Stromal cell of bone marrow (primary cell): Measurements from ENCODE around the gene SPATA19.
"Not testable (repeated sequence)": the region's sequence is repeated elsewhere in the genome, so short reads cannot be mapped to it uniquely, and the experiment has no call there.

Source experiments
- DNase-seq: peaks from one replicate; pipeline ENCODE4 v3.0.0-alpha.2; 2012; ENCODE audit warnings: low read depth

The SPATA19 gene, protein sequence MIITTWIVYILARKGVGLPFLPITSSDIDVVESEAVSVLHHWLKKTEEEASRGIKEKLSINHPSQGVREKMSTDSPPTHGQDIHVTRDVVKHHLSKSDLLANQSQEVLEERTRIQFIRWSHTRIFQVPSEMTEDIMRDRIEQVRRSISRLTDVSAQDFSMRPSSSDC

DNA sequence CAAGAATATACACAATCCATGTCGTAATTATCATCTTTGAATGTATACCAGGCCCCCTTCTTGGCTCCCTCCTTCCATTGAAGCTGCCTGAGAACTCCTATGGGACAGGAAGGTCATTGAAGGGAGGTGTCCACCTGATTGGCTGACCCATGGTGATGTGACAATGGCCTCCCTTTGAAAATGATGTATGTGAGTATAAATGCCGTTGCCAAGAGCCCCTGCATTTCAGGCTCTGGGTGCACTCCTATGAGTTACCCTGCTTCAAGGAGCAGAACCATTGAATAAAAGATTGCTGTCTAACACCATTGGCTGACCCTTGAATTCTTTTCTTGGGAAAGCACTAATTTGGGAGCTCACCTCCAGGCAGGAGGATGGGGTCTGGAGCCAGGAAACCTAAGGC is at the start of gene SPATA19:
Gene SPATA19, minus strand, starts transcription at position 101 of the 400 bp plus-strand sequence. Its CDS starts 67 bp downstream, at position 34.
- no peak for DNase-seq

DNA sequence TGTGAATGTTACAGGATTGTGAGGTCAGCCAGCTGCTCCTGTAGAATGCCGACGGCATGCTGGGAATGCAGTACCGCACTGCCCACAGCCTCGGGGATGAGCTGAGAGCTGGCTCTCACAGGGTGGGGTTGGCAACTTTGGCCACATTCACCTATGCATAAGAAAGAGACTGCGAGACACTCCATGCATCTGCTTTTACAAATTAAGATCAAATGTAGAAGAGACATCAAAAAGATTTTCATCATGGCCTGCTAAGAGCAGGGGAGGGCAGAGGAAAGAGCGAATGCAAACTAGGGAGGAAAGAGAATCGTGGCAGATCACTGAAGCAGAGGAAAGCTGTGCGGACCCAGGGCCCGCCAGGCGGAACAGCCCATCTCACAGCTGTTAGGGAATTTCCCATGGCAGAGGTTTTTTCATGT is 49.8 kb upstream of the SPATA19 start:
- DNase-seq: no peak

DNA sequence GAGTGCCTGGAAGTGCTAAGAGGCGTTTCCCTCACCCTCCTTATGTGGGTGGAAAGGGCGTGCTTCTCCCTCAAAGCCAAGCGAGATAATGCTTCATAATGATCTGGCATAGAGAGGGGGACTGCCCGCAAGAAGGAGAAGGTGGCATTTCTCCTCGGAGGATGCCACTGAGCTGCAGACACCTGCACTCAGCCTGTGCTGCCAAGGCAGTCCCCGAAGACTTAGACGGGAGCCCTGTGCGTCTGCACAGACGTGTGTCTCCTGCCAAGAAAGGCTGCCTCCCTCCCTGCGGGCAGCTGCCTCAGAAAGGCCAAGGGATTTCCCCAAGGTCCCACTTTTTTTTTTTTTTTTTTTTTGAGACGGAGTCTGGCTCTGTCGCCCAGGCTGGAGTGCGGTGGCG is 48.1 kb upstream of the SPATA19 start:
- DNase-seq: no peak

DNA sequence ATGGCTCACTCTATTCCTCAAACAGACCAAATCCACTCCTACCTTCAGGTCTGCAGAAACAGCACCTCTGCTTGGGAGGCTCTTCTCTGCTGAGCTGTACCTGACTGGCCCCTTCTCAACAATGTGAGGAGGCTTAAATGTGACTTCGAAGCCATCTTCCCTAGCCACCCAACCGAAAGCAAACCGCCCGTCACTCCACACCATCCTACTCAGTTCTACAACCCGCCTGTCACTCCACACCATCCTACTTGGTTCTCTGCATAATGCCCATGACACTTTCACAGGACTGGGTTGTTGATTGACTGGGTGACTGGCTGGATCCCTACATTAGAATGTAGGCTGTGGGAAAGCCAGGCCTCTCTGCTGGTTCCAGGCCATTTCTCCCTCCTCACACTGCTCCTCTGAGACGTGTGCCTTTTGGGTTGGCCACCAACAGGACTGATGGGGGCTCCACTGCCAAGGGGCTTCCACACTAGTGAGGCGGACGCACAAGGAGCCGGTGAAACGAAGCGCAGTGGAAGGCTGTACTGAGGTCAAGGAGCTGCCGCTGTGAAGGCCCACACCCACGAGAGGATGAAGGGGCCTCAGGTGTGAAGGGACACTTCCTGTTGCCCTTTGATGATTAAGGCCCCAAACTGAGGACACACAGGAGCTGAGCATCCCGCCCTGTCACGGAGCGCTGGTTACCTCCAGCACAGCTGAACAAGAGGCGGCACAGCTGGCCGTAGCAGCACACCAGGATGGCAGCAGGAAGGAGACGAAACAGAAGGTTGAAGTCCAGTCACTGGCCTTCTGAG is 47.5 kb upstream of the SPATA19 start:
- no peak for DNase-seq

DNA sequence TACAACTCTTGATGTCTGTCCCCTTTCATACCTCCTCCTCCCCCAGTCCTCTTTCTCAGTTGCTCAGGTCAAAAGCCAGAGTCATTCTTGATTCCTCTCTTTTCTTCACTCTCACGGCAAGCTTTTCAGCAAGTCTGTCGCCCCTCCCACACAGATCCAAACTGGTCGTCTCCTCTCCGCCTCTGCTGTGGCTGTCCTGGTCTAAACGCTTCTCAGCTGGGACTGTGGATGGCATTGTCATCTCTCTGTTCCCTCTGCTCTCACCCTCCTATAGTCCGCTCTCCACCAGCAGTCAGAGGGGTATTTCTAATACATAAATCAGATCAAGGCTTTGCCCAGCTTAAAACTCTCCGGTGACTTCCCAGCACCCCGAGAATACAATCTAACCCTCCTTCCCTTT is 46.8 kb upstream of the SPATA19 start:
- no peak for DNase-seq

DNA sequence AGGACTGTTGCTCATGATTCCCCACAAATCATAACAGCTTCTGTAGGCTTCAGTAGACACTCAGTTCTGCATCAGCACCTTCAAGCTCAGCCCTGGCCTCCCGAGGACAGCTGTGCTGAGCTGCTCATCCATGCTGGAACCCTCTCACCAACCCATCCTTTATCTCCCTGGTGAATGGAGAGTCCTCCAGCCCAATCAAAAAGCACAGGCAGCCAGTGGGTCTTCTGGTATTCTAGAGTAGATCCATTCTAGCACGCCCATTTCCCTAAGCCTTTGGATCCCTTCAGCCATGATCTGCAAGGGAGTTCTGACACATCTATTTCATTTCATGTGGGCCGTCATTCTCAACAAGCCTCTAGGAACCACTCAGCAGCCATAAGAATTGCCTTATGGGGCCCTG is 44.6 kb upstream of the SPATA19 start:
- no peak for DNase-seq

DNA sequence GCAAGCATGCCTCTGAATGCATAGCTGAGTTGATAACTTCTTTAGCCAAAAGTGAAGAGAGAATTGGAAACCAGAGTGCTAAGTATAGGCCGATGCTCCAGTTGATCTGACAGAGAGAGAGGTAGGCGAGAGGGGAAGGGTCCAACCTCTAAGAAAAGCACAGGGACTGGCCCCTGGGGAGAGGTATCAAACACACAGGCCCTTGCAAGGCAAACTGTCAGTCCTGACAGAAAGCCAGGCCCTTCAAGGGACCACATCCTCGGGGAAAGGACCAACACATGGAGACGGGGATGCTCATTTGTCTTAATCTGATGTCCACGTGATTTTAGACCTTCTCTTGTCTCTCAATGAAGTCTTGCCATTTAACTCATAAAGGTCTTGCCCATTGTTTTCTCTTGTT is 43.9 kb upstream of the SPATA19 start:
- no peak for DNase-seq

DNA sequence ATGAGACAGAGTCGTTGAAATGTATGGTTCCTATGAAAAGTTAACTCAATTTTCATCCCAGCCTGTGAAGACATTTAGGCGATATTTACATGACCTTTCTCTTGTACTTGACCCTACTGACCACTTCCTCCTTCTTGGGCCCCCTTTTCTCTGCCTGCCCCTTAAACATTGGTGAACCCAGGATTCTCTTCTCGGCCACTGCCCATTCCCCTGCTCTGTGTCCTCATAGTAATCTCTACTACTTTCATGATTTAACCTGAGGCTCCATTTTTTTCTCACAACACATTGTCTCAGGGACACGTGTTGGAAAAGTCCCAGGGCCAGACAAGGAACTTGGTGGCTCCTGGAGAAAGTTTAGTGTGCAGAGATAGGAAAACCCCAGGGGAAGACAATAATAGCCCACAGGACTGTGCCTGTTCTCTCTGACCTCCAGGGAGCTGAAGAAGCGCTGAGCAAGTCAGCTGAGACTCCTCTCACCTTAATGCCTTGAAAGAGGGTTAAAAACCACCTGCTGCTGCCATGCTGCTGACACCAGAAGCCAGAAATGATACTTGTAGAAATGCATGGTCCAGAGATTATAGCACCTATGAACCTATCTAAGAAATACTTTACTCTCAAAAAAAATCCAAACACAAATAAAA is 42.5 kb upstream of the SPATA19 start:
- no peak for DNase-seq

DNA sequence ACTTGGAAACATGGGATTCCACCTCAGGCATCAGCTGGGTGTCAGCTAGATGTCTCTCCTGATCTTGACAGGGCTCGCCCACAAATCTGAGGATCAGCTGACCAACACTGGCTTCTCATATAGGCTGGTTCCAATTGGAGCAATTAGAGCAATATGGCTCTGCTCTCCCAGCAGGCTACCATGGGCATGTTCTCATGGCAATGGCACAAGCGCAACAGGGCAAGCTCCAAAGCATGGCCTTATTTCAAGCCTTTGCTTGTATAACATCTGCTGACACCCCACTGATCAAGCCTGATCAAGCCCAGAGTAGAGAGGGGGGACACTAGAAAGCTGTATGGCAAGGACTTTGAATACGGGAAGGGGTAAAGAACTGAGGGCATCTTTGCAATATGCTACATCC is 40.7 kb upstream of the SPATA19 start:
- DNase-seq: no peak

DNA sequence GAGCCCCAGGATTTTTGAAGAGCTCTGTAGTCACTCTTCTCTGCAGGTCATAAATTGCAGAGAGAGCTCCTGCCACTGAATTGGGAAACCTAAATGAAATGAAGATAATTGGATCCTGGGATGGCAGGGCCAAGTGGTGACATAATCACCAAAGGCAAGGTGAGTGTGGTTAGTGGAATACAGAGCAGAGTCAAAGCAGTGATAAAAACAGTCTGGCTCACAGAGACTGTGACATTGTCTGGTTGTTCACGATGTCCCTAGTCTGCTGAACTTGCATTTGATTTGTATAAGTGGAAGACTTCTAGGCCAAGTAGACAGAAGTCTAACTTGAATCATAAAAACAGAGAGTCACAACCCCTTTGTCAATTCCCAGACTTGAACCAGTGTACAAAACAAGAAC is 26.8 kb upstream of the SPATA19 start:
- no peak for DNase-seq

DNA sequence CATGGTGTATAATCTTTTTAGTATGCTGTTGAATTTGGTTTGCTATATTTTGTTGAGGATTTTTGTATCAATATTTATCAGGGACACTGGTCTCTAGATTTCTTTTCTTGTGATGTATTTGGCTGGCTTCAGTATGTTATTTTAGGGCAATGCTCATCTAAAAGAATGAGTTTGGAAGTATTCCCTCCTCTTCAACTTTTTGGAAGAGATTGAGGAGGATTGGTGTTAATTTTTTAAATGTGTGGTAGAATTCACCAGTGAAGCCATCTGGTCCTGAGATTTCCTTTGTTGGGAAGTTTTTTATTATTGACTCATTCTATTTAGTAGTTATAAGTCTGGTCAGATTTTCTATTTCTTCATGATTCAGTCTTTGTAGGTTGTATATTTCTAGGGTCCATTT is 22.1 kb upstream of the SPATA19 start:
- no peak for DNase-seq

DNA sequence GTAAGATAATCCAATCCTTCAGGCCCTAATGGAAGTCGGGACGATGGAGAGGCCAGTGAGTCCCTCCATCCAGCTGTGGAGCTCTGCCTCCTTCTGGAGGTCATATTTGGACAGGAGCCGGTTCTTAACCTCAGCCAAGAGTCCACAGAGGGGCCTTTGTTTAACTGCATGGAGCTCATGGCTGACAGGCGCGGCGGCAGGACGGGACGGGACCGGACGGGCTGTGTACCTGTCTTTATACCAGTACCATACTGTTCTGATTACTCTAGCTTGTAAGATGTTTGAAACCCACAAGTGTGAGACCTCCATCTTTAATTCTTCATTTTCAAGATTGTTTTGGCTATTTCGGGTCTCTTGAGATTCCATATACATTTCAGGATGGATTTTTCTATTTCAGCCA is 20.2 kb upstream of the SPATA19 start:
- no peak for DNase-seq

DNA sequence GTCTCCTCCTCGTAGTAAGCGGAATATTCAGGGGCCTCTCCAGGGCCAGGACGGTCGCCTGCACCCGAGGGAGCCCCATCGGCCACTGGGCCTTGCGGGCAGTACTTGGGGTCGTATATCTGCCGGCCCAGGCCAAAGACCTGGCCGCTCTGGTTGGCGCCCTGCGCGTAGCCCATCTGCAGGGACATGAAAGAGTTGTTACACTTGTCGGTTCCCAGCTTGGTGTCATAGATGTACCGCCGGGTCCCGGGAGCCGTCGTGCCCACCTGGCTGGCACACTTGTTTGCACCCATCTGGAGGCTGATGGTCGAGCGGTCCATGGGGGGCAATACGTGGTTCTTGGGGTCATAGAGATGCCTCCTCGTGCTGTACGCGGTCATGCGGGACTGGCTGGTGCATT is 19.4 kb upstream of the SPATA19 start:
- DNase-seq: no peak

DNA sequence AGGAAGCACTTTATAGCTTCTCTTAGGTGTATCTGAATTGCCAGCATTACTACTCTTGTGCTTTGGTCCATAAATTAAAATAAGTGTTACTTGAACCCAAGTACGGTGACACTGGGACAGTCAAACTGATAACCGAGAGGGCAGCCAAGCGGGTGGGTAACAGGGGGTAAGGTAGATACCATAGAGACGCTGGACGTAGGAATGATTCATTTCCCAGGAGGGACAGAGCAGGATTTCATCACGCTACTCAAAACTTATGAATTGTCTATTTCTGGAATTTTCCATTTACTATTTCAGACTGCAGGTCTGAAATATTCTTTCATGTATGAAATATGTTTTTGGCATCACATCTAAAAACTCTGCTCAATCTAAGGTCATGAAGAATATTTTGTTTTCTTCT is 14.8 kb upstream of the SPATA19 start:
- no peak for DNase-seq

DNA sequence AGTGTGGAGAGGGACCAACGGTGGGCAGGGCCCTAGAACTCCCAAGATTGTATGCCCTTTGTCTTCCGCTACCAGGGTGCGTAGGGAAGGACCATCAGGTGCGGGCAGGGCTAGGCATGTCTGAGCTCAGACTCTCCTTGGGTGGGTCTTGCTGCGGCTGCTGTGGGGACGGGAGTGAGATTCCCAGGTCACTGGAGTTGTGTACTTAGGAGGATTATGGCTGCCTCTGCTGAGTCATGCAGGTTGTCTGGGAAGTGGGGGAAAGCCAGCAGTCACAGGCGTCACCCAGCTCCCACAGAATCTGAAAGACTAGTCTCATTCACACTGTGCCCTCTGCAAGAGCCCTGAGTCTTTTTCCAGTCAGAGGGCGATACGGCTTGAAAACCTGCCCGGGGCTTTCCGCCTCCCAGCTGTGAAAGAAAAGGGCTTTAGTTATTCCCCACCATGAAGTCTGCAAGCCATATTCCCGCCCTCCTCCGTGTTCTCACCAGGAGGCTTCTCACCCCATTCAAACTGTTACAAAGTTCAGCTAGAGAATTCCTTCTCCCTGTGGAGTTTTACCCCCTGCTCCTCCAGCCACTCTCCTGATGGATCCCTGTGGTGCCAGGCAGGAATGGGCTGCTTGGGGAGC is 9.1 kb upstream of the SPATA19 start:
- DNase-seq: not testable (repeated sequence)

DNA sequence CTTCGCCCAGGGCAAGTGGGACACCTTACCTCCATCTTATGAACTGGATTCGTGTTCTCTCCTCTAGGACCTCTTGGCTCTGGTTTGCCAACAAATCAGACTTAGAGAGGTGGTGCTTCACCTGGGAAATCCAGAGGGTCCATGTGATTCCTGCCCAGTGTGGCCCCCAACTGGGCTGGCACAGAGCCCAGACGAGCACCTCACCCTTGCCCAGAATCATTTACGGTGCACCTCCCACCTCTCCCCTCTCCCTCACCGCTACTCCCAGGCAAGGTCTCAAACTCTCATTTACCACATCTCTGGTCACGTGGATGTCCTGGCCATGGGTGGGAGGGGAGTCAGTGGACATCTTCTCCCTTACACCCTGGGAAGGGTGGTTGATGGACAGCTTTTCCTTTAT is 1.1 kb downstream of the SPATA19 start:
- DNase-seq: no peak

DNA sequence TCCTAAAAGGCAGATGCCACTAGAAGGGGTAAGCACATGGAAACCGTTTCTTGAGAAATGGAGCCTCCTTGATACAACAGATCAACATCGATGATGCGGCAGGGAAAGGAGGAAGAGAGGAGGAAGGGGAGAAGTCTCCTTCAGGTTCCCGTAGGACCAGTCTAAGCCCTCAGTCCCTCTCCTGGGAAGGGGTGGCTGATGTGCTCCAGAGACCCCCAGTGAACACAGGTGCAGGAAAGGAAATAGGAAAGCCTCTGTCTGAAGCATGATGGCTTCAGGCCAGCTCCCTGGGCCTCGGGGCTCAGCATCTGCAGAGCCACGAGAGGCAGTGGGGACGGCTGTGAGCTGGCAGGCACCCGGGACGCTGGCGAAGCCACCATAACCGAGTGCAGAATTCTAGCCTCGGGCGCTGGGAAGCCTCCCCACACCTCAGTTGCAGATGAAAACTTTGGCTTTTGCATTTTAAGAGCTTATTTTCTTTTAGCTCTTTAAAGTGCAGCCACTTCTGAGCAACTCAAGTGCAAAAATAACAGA is 1.8 kb downstream of the SPATA19 start:
- DNase-seq: no peak

DNA sequence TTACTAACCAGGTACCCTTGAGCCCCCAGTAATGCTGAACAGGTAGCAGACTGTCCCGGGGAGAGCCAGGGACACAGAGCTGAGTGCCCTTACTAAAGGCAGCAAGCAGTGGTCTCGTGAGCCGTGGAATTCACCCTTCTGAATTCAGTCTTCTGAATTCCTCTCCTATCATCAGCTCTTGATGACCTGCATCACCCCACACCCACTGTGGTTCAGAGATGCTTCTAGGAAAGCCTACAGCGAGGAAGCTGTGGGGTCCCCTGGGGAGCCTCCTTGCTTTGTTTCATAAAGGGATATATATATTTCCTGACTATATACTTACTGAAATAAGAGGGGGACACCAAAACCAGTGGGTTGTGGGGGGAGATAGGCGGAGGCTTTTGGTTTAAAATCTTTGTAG is 2.6 kb downstream of the SPATA19 start:
- no peak for DNase-seq

DNA sequence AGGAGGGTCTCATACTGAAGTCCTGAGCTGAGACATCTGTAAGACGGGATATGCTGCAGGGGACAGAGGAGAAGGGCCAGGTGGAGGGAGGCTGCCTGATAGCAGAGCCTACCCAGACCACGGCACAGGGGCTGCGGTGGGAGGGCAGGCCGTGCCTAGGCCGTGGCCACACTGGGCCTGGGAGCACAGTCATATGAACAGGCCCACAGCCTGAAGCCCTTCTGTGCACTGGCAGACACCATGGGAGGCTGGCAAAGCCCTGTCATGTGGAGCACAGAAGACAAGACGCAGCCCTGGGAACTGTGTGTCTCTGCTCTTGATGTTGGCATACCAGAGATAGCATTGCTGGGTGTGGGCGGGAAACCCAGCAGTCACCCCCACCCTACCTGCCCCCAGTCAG is 3.3 kb downstream of the SPATA19 start:
- no peak for DNase-seq

DNA sequence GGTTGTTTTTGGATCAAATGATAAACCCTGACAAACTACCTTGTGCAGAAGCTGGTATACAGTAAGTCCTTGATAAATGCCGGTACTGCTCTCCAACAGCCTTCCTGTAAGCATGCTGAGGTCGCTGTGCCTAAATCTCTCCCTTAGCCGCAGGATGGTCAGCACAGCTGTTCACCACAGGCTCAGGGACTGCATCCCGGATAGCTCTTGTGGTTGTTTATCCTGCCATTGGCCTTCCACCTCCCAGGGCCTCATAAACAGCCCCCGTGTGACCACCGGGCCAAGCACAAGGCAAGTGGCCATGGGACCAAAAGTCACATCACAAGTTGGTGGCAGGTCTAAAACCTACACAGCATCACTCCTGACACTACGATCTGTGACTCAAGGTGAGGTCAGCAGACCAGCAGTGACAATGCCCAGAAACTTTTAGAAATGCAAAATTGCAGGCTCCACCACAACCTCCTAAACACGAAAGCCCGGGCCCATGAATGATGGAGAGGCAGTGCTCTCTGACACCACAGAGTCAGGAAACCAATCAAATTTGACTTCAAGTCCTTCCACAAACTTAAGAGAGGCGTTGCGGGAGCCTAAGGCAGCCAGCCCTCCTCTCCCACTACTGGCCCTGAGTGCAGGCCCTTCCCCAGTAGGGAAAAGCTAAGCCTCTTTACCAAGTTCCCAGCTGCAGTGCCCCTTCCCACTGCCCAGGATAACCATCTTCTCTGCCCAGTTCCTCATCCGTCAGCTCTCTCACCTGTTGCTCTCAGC is 3.9 kb downstream of the SPATA19 start:
- no peak for DNase-seq

DNA sequence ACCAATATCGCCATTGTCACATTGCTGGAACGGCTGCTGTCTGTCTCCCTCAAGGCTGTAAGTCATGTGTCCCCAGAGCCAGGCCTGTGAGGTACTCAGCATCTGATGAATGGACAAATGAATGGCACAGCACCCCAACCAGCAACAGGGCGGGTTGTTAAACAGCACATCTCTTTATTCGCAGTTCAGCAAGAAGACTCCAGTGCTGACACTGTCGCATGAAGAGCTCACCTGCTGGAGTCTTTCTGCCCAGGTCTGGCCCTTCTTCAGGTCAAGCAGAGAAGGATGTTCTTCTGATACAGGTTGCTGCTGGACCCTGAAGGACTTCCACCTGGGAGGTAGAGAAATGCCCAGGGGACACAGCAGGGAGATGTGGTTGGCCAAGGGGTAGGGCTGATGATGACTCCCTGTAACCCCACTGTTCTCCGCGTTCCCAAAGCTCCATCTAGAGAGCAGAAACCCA is 4.8 kb downstream of the SPATA19 start:
- no peak for DNase-seq
